Suprapubic skin (tissue), 4 donors: Measurements from ENCODE around the gene CEP85. TPM values are rescaled to one million over a fixed set of nuclear protein-coding genes. Genes with fewer than 3 reads are reported as not detected.

Source experiments
- DNase-seq, 2 donors: peaks; one replicate each; pipeline ENCODE4 v3.0.0-alpha.2; 2019; ENCODE audit warnings: low spot score in 2 of 2
- H3K27ac ChIP-seq: fragments of 200-600 bp; sonication (generic); one replicate; pipeline ENCODE4 v1.5.1; 2019
- H3K27me3 ChIP-seq: fragments of 200-600 bp; sonication (generic); one replicate; pipeline ENCODE4 v1.5.1; 2019
- H3K36me3 ChIP-seq: fragments of 200-600 bp; sonication (generic); one replicate; pipeline ENCODE4 v1.5.1; 2019
- H3K4me1 ChIP-seq: fragments of 200-600 bp; sonication (generic); one replicate; pipeline ENCODE4 v1.5.1; 2019
- H3K4me3 ChIP-seq: fragments of 200-600 bp; sonication (generic); one replicate; pipeline ENCODE4 v1.5.1; 2019; ENCODE audit warnings: mild to moderate bottlenecking
- H3K9me3 ChIP-seq: fragments of 200-600 bp; sonication (generic); one replicate; pipeline ENCODE4 v1.5.1; 2019
- EP300 ChIP-seq: sonication (generic); formaldehyde crosslinking; IDR thresholded peaks from one replicate; pipeline ENCODE4 v1.6.1; 2017; ENCODE audit warnings: antibody characterized with exemption
- POLR2A ChIP-seq, 2 donors: fragments of 450-650 bp; IDR thresholded peaks; one replicate each; pipeline ENCODE4 v1.6.1; 2017; ENCODE audit warnings: antibody characterized with exemption in 2 of 2, mild to moderate bottlenecking in 2 of 2, moderate library complexity in 2 of 2
- POLR2AphosphoS5 ChIP-seq, 3 donors: sonication (generic); formaldehyde crosslinking; IDR thresholded peaks; one replicate each; pipeline ENCODE4 v1.6.1; 2017; ENCODE audit warnings: antibody characterized with exemption in 3 of 3
- WGBS: methylation state at CpG from one replicate; pipeline ENCODE4 v1.1.5; 2018; 5-methylcytosine and 5-hydroxymethylcytosine counted together
- total RNA-seq, 4 donors: library from RNA; depleted of rRNA; stranded (reverse); fragments of >200 nt; gene quantifications; one replicate each; pipeline ENCODE4 v1.1.0, GENCODE V29; 2016
- TF ChIP-seq, protein P1 (sequence below), 2 donors: fragments of 200-600 bp in 1 of 2; fragments of 450-650 bp in 1 of 2; sonication (generic) in 1 of 2; IDR thresholded peaks; one replicate each; pipeline ENCODE4 v1.5.1; 2016 to 2019; ENCODE audit warnings: antibody characterized with exemption in 2 of 2, mild to moderate bottlenecking in 1 of 2, moderate library complexity in 1 of 2

Gene CEP85
- total RNA-seq, 4 donors from 2014 or later = 18.2 to 27.8 (median 18.7) TPM

DNA sequence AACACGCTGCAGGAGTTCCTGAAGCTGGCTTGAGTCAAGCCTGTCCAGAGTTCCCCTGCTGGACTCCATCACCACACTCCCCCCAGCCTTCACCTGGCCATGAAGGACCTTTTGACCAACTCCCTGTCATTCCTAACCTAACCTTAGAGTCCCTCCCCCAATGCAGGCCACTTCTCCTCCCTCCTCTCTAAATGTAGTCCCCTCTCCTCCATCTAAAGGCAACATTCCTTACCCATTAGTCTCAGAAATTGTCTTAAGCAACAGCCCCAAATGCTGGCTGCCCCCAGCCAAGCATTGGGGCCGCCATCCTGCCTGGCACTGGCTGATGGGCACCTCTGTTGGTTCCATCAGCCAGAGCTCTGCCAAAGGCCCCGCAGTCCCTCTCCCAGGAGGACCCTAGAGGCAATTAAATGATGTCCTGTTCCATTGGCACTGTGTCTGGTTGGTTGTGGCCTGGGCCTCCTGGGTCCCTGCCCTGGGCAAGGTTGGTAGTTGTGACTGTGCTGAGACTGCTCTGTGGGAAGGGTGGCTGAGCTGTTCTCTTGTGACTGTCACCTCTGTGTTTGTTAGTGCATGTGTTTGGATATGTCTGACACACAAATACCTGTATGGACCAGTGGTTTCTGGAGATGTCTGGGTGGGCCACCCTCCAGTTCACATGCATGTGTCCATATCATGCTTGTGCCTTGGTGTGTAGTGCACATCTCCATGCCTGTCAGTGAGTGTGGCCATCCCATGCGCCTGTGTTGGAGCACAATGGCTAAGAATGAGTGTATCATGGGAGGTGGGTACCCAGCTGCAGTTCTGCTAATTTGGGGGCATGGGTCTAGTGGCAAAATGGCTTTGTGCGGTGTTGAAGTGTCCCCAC, 47.3 kb downstream of the CEP85 start:
- peak in 1 of 2 donors; percentile 62 for DNase-seq
- Histone ChIP-seq H3K4me1 (peaks cover 91% of the 10 kb centered on the region), H3K36me3 (no peaks in the 10 kb centered on the region), H3K4me3 (peak overlapping the region; percentile 64), H3K9me3 (no peaks in the 10 kb centered on the region), H3K27me3 (no peaks in the 10 kb centered on the region), H3K27ac (peak overlapping the region; percentile 90)
- whole genome bisulfite sequencing = 92% methylated on average over 5 of the region's 5 CpGs
- TF ChIP-seq POLR2A (IDR thresholded peaks at IDR 0.05) (no peak), POLR2AphosphoS5 (IDR thresholded peaks at IDR 0.05) (no peak)

DNA sequence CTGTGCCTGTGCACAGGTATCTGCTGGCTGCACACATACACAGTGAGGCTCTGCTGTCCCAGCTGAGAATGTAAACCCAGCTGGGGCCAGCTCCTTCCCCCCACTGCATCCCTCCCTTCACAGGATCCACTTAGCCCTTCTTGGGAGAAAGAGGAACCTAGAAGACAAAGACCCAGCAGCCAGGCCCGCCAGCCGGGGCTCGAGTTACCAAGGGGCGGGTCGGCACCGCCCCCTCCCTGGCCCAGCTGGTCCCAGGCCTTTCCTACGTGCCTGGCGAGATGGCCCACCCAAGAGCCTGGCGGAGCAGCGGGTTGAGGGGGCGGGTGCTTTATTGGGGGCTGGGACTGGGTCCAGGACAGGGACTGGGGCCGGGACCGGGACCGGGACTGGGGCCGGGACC, 48.0 kb downstream of the CEP85 start:
- peak overlapping the region; percentile 64 for H3K4me3 ChIP-seq
- DNase-seq = peak; percentile 65 to 78
- no peaks in the 10 kb centered on the region for H3K36me3 ChIP-seq
- WGBS = 38% methylated on average over 15 of the region's 15 CpGs
- TF ChIP-seq, protein P1, sequence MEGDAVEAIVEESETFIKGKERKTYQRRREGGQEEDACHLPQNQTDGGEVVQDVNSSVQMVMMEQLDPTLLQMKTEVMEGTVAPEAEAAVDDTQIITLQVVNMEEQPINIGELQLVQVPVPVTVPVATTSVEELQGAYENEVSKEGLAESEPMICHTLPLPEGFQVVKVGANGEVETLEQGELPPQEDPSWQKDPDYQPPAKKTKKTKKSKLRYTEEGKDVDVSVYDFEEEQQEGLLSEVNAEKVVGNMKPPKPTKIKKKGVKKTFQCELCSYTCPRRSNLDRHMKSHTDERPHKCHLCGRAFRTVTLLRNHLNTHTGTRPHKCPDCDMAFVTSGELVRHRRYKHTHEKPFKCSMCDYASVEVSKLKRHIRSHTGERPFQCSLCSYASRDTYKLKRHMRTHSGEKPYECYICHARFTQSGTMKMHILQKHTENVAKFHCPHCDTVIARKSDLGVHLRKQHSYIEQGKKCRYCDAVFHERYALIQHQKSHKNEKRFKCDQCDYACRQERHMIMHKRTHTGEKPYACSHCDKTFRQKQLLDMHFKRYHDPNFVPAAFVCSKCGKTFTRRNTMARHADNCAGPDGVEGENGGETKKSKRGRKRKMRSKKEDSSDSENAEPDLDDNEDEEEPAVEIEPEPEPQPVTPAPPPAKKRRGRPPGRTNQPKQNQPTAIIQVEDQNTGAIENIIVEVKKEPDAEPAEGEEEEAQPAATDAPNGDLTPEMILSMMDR (IDR thresholded peaks at IDR 0.05) = no peak
- TF ChIP-seq POLR2A (IDR thresholded peaks at IDR 0.05) = no peak
- no peak for TF ChIP-seq POLR2AphosphoS5 (IDR thresholded peaks at IDR 0.05)
- TF ChIP-seq EP300 = no peak
- H3K27me3 ChIP-seq = no peaks in the 10 kb centered on the region
- H3K9me3 ChIP-seq = no peaks in the 10 kb centered on the region
- H3K27ac ChIP-seq = peak overlapping the region; percentile 90
- peaks cover 86% of the 10 kb centered on the region for H3K4me1 ChIP-seq

DNA sequence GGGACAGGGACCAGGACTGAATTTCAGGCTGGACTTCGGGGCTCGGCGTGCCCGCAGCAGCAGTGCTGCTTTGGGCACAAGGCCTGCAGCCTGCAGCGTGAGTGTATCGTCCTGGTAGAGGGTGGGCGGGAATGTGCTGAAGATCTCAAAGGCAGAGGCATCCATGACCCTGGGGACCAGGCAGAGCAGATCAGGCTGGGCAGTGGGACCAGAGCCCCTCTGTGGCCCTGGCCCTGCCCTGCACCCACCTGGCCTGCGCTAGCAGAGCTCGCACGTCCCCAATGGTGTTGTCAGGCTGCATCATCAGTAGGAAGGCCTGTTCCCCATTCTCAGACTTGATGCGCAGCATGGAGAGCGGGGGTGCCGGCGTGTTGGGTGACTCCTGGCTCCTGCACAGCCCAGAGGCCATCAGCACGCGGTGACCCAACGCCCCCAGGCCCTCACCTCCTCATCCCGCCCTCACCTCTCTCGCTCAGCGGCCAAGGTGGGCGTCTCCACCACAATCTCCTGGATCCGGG, 48.5 kb downstream of the CEP85 start:
- peak overlapping the region; percentile 90 for H3K27ac ChIP-seq
- H3K4me1 ChIP-seq = peaks cover 86% of the 10 kb centered on the region
- 79% methylated on average over 6 of the region's 22 CpGs for WGBS
- TF ChIP-seq POLR2A (IDR thresholded peaks at IDR 0.05) (no peak), POLR2AphosphoS5 (IDR thresholded peaks at IDR 0.05) (no peak), EP300 (no peak)
- TF ChIP-seq, protein P1 (IDR thresholded peaks at IDR 0.05) = no peak
- H3K27me3 ChIP-seq = no peaks in the 10 kb centered on the region
- peak overlapping the region; percentile 64 for H3K4me3 ChIP-seq
- H3K9me3 ChIP-seq = no peaks in the 10 kb centered on the region
- H3K36me3 ChIP-seq = no peaks in the 10 kb centered on the region
- peak in 1 of 2 donors; percentile 66 for DNase-seq

DNA sequence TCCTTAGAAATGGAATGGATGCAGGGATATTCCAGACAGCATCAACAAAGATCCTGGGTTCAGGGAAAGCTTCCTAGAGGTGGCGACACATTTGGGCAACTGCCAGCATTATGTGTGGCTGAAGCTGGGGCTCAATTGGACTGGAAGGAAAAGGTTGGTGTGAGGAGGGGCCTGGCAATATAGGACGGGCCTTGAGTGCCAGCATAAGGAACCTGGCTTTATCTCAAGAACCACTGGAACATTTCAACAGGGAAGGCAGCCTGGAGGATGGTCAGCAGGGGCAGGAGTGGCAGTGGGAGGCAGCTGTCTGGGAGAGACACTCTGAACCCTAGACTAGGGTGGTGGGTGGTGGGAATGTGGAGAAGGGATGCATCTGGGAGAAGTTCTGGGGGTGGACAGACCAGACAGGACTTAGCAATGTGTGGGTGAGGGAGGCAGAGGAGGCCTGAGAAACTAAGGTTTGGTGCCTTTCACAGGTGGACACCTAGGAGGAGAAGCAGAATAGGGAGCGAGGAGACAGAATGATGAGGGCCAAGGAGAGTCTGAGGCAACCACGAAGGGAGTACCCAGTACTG, 49.4 kb downstream of the CEP85 start:
- TF ChIP-seq EP300 (no peak), POLR2A (IDR thresholded peaks at IDR 0.05) (no peak), POLR2AphosphoS5 (IDR thresholded peaks at IDR 0.05) (no peak)
- TF ChIP-seq, protein P1 (IDR thresholded peaks at IDR 0.05) = no peak
- no peak for DNase-seq
- Histone ChIP-seq H3K9me3 (no peaks in the 10 kb centered on the region), H3K4me3 (no peak overlapping the region), H3K4me1 (peaks cover 86% of the 10 kb centered on the region), H3K36me3 (no peaks in the 10 kb centered on the region), H3K27ac (peak overlapping the region; percentile 75), H3K27me3 (no peaks in the 10 kb centered on the region)
- WGBS = 70% methylated on average over 4 of the region's 4 CpGs

DNA sequence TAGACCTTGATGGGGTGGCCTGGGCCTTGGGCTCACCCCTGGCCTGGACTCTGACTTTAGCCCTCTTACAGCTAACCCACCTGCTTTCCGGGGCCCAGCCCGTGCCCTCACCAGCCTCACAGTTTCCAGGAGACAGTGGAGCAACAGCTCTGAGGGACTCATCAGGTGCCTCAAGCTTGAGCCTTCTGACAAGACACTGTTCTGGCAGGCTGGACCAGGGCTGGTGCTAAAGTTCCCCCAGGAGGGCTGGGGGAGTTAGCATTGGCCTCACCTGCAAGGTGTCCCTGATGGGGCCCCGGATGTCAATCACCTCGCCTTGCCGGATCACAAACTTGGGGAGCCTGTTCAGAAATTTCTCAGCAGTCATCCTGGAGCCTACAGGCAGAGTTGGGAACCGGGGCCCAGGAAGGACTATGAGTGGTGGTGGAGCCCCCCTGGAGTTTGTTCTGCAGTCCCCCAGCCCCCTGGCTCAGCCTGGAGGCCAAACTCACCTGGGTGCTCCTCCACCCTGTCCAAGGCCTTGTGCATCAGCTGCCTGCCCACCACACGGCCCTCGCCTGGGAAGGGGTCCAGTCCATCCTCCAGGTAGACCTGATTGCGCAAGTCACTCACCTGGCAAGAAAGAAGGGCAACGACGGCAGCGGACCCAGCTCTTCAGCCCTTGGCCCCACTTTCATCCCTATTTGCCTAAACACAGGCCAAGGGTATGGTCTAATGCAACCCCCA, 50.0 kb downstream of the CEP85 start:
- H3K4me3 ChIP-seq = no peak overlapping the region
- peak; percentile 70 to 75 for DNase-seq
- peak overlapping the region; percentile 75 for H3K27ac ChIP-seq
- H3K27me3 ChIP-seq = no peaks in the 10 kb centered on the region
- peaks cover 86% of the 10 kb centered on the region for H3K4me1 ChIP-seq
- no peaks in the 10 kb centered on the region for H3K9me3 ChIP-seq
- 78% methylated on average over 8 of the region's 12 CpGs for WGBS
- TF ChIP-seq, protein P1 (IDR thresholded peaks at IDR 0.05) = no peak
- no peak for TF ChIP-seq EP300
- no peak for TF ChIP-seq POLR2A (IDR thresholded peaks at IDR 0.05)
- TF ChIP-seq POLR2AphosphoS5 (IDR thresholded peaks at IDR 0.05) = no peak
- H3K36me3 ChIP-seq = no peaks in the 10 kb centered on the region
